Measurements from ENCODE around the gene PRELP. TPM values are rescaled to one million over a fixed set of nuclear protein-coding genes. Genes with fewer than 3 reads are reported as not detected.

The PRELP gene
- total RNA-seq, 1 donor from 2014 or later = 1.5 TPM

GRCh38 chr1:203527013-203527412, 51.4 kb downstream of the PRELP start:
- ATAC-seq = no peak

- no peak for ATAC-seq
Observed at GRCh38 chr1:203528063-203528462, 52.5 kb downstream of the PRELP start.

GRCh38 chr1:203528976-203529835, 53.6 kb downstream of the PRELP start:
- no peak for ATAC-seq

GRCh38 chr1:203531063-203531462, 55.5 kb downstream of the PRELP start:
- no peak for ATAC-seq

- ATAC-seq = no peak
Observed at GRCh38 chr1:203534012-203534411, 58.4 kb downstream of the PRELP start.

- peak; percentile 95 for ATAC-seq
Observed at GRCh38 chr1:203534526-203534925, 58.9 kb downstream of the PRELP start.

GRCh38 chr1:203536575-203536974, 61.0 kb downstream of the PRELP start:
- ATAC-seq = no peak

- ATAC-seq = peak; percentile 20
Observed at GRCh38 chr1:203536980-203537455, 61.4 kb downstream of the PRELP start.

GRCh38 chr1:203537806-203538464, 62.3 kb downstream of the PRELP start:
- ATAC-seq = no peak

GRCh38 chr1:203538726-203539125, 63.1 kb downstream of the PRELP start:
- no peak for ATAC-seq

- no peak for ATAC-seq
Observed at GRCh38 chr1:203539831-203540546, 64.4 kb downstream of the PRELP start.

Other genes with a start within 250 kb of the PRELP start
- gene CHIT1, start 246.1 kb upstream of the PRELP start, total RNA-seq = 0.20 TPM
- gene BTG2, start 170.3 kb upstream of the PRELP start, total RNA-seq = 22.6 TPM
- gene FMOD, start 124.7 kb upstream of the PRELP start, total RNA-seq = 4.5 TPM
- gene OPTC, start 18.3 kb downstream of the PRELP start, total RNA-seq = not detected
- gene ATP2B4, start 151.0 kb downstream of the PRELP start, total RNA-seq = 28.3 TPM

All from esophagus mucosa (tissue), 1 donor.